Lower lobe of right lung (tissue), 2 donors: ENCODE results near the gene PLEK2. TPM values are rescaled to one million over a fixed set of nuclear protein-coding genes. Genes with fewer than 3 reads are reported as not detected.
"Not testable (repeated sequence)": the region's sequence is repeated elsewhere in the genome, so short reads cannot be mapped to it uniquely, and the experiment has no call there.

Source experiments
- ATAC-seq, 2 donors: fragments of 200-7000 bp; cut with Tn5 transposase; one replicate each; pipeline ENCODE4 v1.9.1; 2020 to 2022; ENCODE audit warnings: mild to moderate bottlenecking in 2 of 2, moderate library complexity in 2 of 2
- DNase-seq: peaks from one replicate; pipeline ENCODE4 v3.0.0-alpha.2; 2020
- H3K27ac ChIP-seq: fragments of 200-600 bp; one replicate; pipeline ENCODE4 v1.8.0; 2022
- H3K27me3 ChIP-seq: fragments of 200-600 bp; one replicate; pipeline ENCODE4 v1.8.0; 2022; ENCODE audit warnings: low read depth
- H3K36me3 ChIP-seq: fragments of 200-600 bp; one replicate; pipeline ENCODE4 v1.8.0; 2022; ENCODE audit warnings: mild to moderate bottlenecking
- H3K4me1 ChIP-seq: fragments of 200-600 bp; one replicate; pipeline ENCODE4 v1.8.0; 2022
- H3K4me3 ChIP-seq: fragments of 200-600 bp; one replicate; pipeline ENCODE4 v1.8.0; 2022; ENCODE audit warnings: mild to moderate bottlenecking
- H3K9me3 ChIP-seq: fragments of 200-600 bp; one replicate; pipeline ENCODE4 v1.8.0; 2022
- intact Hi-C: fragments of 100-400 bp; cut with DNase I; formaldehyde crosslinking; loops from one replicate; pipeline ENCODE4 v1.11.0; 2022
- microRNA-seq: library from miRNA; unstranded; fragments of <30 nt; microRNA quantifications from one replicate; pipeline ENCODE4 v1.2.0, GENCODE V29; 2020; ENCODE audit warnings: borderline number of aligned reads
- total RNA-seq: library from RNA; stranded (reverse); fragmentation: NEBNext Ultra II Directional; extraction: Animal tissue kit (Norgen Biotek cat#: 25700); gene quantifications from one replicate; pipeline ENCODE4 v1.2.1, GENCODE V29; 2021
- TF ChIP-seq, protein P1 (sequence below): fragments of 200-600 bp; IDR thresholded peaks from one replicate; pipeline ENCODE4 v1.8.0; 2022; ENCODE audit warnings: antibody characterized with exemption, mild to moderate bottlenecking
- donor health status: DM: no; HTN: yes; CAD: no; lungs with severe emphysema.

The PLEK2 gene
- total RNA-seq, 1 donor from 2014 or later = 2.3 TPM

DNA sequence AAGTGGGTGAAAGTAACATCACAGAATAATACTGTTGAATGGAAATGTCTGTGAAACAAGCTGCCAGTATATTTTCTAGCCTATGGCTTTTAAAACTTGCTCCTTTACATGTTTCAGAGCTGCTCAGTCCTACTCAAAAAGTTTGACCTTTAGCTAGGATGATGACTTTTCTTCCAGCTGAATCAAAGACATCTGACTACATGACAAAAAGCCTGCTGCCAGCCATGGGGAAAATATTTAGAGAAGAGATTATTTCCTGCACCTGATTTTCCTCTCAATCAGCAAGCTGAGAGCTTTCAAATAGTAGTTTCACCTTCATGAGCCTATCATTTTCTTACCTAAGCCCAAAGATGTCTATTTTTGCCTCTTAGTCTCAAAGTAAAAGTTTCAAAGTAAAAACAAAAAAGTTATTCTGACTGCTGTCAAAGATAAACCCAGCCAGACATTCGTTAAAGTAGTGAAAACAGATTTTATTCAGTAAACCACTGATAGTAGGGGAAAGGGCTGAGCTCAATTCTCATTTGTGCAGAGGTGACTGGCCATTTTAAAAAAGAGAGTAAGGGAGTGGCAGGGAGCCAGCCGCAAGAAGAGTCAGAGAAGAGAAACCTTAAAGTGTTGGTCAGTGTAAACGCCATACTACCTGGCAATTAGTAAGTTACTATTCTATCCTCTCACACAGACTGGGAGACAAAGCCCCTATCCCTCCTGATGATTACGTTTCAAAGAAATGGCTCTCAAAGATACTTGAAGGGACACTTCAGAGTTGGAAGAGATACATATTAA is 54.6 kb downstream of the PLEK2 start:
- peak overlapping the region; percentile 87 for H3K4me3 ChIP-seq
- H3K4me1 ChIP-seq = peaks cover 50% of the 10 kb centered on the region
- H3K36me3 ChIP-seq = peaks cover 5% of the 10 kb centered on the region
- DNase-seq (no peak), ATAC-seq (no peak)
- H3K27me3 ChIP-seq = no peaks in the 10 kb centered on the region
- H3K27ac ChIP-seq = no peak overlapping the region
- H3K9me3 ChIP-seq = no peaks in the 10 kb centered on the region
- TF ChIP-seq, protein P1, sequence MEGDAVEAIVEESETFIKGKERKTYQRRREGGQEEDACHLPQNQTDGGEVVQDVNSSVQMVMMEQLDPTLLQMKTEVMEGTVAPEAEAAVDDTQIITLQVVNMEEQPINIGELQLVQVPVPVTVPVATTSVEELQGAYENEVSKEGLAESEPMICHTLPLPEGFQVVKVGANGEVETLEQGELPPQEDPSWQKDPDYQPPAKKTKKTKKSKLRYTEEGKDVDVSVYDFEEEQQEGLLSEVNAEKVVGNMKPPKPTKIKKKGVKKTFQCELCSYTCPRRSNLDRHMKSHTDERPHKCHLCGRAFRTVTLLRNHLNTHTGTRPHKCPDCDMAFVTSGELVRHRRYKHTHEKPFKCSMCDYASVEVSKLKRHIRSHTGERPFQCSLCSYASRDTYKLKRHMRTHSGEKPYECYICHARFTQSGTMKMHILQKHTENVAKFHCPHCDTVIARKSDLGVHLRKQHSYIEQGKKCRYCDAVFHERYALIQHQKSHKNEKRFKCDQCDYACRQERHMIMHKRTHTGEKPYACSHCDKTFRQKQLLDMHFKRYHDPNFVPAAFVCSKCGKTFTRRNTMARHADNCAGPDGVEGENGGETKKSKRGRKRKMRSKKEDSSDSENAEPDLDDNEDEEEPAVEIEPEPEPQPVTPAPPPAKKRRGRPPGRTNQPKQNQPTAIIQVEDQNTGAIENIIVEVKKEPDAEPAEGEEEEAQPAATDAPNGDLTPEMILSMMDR = no peak
- intact Hi-C loops = no loop called here

DNA sequence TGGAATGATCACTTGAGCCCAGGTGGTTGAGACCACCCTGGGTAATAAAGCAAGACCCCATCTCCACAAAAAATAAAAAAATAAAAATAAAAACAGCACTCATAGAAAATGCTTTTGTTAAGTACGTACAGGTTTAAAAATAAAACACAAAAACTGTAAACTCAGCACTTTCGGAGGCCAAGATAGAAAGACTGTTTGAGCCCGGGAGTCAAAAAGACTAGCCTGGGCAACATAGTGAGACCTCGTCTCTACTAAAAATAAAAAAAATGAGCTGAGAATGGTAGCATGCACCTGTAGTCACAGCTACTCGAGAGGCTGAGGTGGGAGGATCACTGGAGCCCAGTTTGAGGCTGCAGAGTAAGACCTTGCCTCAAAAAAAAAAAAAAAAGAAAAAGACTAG is 59.9 kb downstream of the PLEK2 start:
- H3K27ac ChIP-seq = no peak overlapping the region
- H3K36me3 ChIP-seq = peaks cover 58% of the 10 kb centered on the region
- intact Hi-C loops = no loop called here
- TF ChIP-seq, protein P1 = no peak
- H3K4me1 ChIP-seq = peaks cover 15% of the 10 kb centered on the region
- H3K4me3 ChIP-seq = no peak overlapping the region
- ATAC-seq = no peak
- no peaks in the 10 kb centered on the region for H3K27me3 ChIP-seq
- no peaks in the 10 kb centered on the region for H3K9me3 ChIP-seq
- DNase-seq = no peak

DNA sequence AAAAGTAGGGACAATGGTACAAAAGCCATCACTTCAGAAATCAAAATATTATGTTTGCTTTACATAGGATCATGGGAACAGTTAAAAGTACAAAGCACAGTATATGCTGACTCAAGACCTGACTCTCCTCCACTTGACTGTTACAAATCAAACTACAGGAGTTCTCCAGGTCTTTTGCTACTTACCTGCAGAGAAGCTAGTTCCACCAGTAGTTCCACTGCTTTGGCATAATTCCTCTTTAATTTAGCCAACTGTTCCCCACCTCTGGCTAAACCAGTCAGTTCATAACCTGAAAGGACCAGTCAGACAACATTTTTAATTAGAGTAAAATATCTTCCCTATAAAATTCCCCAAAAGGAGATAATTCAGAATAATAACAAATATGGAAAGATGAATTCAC is 66.4 kb downstream of the PLEK2 start:
- Histone ChIP-seq H3K36me3 (peaks cover 94% of the 10 kb centered on the region), H3K4me1 (no peaks in the 10 kb centered on the region), H3K27me3 (no peaks in the 10 kb centered on the region), H3K9me3 (no peaks in the 10 kb centered on the region), H3K4me3 (no peak overlapping the region), H3K27ac (no peak overlapping the region)
- ATAC-seq (no peak), DNase-seq (no peak)
- intact Hi-C loops = no loop called here
- TF ChIP-seq, protein P1 = no peak

DNA sequence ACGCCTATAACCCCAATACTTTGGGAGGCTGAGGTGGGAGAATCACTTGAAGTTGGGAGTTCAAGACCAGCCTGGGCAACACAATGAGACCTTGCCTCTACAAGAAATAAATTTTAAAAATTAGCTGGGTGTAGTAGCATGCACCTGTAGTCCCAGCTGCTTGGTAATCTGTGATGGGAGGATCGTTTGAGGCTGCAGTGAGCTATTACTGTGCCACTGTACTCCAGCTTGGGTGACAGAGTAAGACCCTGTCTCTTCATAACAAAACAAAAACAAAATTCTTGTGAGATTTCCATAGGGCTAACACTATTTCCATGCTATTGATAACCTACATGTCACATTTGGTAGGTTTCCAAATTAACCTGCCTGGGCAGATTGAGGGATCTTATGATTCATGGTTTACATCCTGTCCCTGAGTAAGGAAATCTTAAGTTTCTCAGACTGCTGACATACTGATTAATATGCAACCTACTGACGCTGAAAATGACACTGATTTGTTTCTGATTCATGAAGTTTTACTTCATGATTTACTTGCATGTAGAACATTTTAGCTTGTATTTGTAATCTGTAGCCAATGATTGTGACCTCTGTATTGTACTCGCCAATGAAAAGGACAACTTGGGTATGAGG is 68.2 kb downstream of the PLEK2 start:
- ATAC-seq (no peak), DNase-seq (no peak)
- no peaks in the 10 kb centered on the region for H3K4me1 ChIP-seq
- intact Hi-C loops = no loop called here
- TF ChIP-seq, protein P1 = no peak
- peaks cover 93% of the 10 kb centered on the region for H3K36me3 ChIP-seq
- H3K9me3 ChIP-seq = no peaks in the 10 kb centered on the region
- H3K27me3 ChIP-seq = no peaks in the 10 kb centered on the region
- no peak overlapping the region for H3K27ac ChIP-seq
- no peak overlapping the region for H3K4me3 ChIP-seq

DNA sequence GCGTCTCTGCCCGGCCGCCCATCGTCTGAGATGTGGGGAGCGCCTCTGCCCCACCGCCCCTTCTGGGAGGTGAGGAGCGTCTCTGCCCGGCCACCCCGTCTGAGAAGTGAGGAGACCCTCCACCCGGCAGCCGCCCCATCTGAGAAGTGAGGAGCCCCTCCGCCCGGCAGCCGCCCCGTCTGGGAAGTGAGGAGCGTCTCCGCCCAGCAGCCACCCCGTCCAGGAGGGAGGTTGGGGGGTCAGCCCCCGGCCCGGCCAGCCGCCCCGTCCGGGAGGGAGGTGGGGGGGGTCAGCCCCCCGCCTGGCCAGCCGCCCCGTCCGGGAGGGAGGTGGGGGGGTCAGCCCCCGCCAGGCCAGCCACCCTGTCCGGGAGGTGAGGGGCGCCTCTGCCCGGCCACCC is 70.7 kb downstream of the PLEK2 start:
- intact Hi-C loops, DNase-seq: not testable (repeated sequence)
- H3K36me3 ChIP-seq = peaks cover 93% of the 10 kb centered on the region

More for the DNA sequence above, 70.7 kb downstream of the PLEK2 start:
- not testable (repeated sequence) for H3K9me3 ChIP-seq, H3K27ac ChIP-seq, ATAC-seq, H3K4me1 ChIP-seq, H3K27me3 ChIP-seq, H3K4me3 ChIP-seq

Small RNA genes within 50 kb of the gene (microRNA-seq; reads per million reads assigned to microRNA genes)
- gene MIR5694 = not detected

Other genes with a start within 250 kb of the PLEK2 start
- gene GARIN2, start 222.7 kb downstream of the PLEK2 start, total RNA-seq = 0.32 TPM
- gene PALS1, start 170.7 kb downstream of the PLEK2 start, total RNA-seq = 29.1 TPM
- 79.1 TPM for gene ATP6V1D, start 52.4 kb downstream of the PLEK2 start, total RNA-seq
- gene EIF2S1, start 51.8 kb downstream of the PLEK2 start, total RNA-seq = 64.7 TPM
- 6.4 TPM for gene TMEM229B, start 76.6 kb upstream of the PLEK2 start, total RNA-seq
- 4.6 TPM for gene PLEKHH1, start 121.1 kb upstream of the PLEK2 start, total RNA-seq
- gene PIGH, start 188.1 kb upstream of the PLEK2 start, total RNA-seq = 17.2 TPM
- 0.77 TPM for gene ARG2, start 207.8 kb upstream of the PLEK2 start, total RNA-seq